HG03521 (cell line): ENCODE measurements around the gene ZFC3H1.
"Not testable (repeated sequence)": the region's sequence is repeated elsewhere in the genome, so short reads cannot be mapped to it uniquely, and the experiment has no call there.

Source experiments
- ATAC-seq: cut with Tn5 transposase; IDR thresholded peaks from one replicate; pipeline ENCODE4 v1.9.1; 2021; ENCODE audit warnings: mild to moderate bottlenecking, moderate library complexity; ENCODE audit not compliant: unreplicated experiment

ZFC3H1 gene

GRCh38 chr12:71581206-71581605 lies 82.4 kb downstream of the ZFC3H1 start:
- ATAC-seq = no peak

- ATAC-seq = no peak
These were observed 84.9 kb downstream of the ZFC3H1 start for GRCh38 chr12:71578694-71579258.

GRCh38 chr12:71576496-71576895 lies 87.2 kb downstream of the ZFC3H1 start:
- no peak for ATAC-seq

GRCh38 chr12:71569885-71570284 lies 93.8 kb downstream of the ZFC3H1 start:
- not testable (repeated sequence) for ATAC-seq

GRCh38 chr12:71567537-71567936 lies 96.1 kb downstream of the ZFC3H1 start:
- no peak for ATAC-seq

GRCh38 chr12:71566655-71567054 lies 97.0 kb downstream of the ZFC3H1 start:
- ATAC-seq = no peak

- ATAC-seq = no peak
These were observed 98.1 kb downstream of the ZFC3H1 start for GRCh38 chr12:71565535-71565934.

- no peak for ATAC-seq
These were observed 100.7 kb downstream of the ZFC3H1 start for GRCh38 chr12:71562676-71563595.
